ENCODE data around the gene RNF13.
A peak's percentile ranks its signal among the peaks of the same experiment; 100 is the strongest.

Gene RNF13

DNA sequence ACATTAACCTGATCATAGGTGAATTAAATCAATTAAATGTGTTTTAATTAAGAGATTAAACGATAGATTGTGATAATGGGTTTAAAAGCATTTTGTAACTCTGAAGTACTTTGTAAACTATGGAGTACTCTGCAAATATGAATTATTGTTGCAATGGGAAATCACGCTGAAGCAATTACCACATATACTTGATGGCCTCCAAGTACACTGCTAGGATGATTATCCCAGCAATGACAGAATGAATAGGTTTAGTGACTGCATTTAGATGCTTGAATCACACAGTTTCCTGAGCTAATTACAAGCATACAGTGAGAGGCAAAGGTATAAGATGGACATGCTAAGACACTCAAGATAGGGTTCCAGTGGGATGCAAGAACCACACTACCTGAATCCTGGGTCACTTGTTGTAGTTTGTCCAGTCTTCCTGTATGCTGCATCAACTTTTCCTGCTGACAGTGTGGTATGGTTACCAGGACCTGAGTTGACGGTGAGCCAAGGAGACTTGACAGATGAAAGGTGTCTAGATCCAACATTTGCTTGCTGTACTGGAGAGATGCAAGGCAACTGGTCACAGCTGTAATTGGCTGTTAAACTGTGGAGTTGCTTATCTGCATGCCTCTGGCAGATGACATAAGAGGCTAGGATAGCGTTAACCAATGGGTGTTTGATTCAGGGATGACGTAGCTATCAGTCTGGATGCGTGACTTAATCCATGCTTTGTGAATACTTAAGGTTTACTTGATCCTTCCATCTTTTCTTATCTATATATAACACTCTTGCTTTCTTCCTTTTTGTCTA is 38.0 kb downstream of the RNF13 start:
- no peak for ATAC-seq

DNA sequence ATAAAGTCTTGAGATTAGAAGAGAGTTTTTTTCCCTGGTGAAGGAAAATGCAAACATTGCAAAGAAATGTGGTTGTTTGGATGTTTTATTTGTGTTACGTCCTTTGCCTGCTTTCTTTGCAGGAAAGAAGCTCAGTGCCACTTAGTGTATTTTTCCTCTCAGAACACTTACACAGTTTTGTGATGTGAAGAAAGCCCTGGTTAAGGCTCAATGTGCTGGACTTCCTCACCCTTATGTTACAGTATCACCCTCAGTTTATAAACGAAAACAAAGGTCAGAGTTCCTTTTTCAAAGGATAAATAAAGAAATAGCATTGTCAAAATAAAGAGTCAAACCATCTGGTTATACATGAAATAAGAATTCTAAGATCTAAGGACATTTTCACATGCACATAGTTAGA is 45.9 kb downstream of the RNF13 start:
- ATAC-seq = no peak
- TF ChIP-seq TCF4 (CRISPR knock-in tag; IDR thresholded peaks at IDR 0.05; ENCODE audit: borderline replicate concordance) (no peak), PPARA (CRISPR knock-in tag; IDR thresholded peaks at IDR 0.05; ENCODE audit: borderline replicate concordance) (no peak), RARB (CRISPR knock-in tag; IDR thresholded peaks at IDR 0.05) (no peak), TOX (CRISPR knock-in tag; IDR thresholded peaks at IDR 0.05; ENCODE audit: borderline replicate concordance) (no peak), OSR1 (CRISPR knock-in tag; IDR thresholded peaks at IDR 0.05) (no peak), ZNF8 (CRISPR knock-in tag; IDR thresholded peaks at IDR 0.05) (no peak), ARNTL (CRISPR knock-in tag; IDR thresholded peaks at IDR 0.05; ENCODE audit: borderline replicate concordance, low read depth) (no peak), ISL1 (CRISPR knock-in tag; IDR thresholded peaks at IDR 0.05) (no peak), ZFP30 (CRISPR knock-in tag; IDR thresholded peaks at IDR 0.05) (no peak), ZC3H10 (CRISPR knock-in tag; IDR thresholded peaks at IDR 0.05) (no peak), GLIS3 (CRISPR knock-in tag; IDR thresholded peaks at IDR 0.05) (no peak), CSDC2 (CRISPR knock-in tag; IDR thresholded peaks at IDR 0.05) (no peak), BACH2 (CRISPR knock-in tag; IDR thresholded peaks at IDR 0.05; ENCODE audit: borderline replicate concordance) (no peak), ZFP3 (CRISPR knock-in tag; IDR thresholded peaks at IDR 0.05) (no peak)
- TF ChIP-seq, protein P1, sequence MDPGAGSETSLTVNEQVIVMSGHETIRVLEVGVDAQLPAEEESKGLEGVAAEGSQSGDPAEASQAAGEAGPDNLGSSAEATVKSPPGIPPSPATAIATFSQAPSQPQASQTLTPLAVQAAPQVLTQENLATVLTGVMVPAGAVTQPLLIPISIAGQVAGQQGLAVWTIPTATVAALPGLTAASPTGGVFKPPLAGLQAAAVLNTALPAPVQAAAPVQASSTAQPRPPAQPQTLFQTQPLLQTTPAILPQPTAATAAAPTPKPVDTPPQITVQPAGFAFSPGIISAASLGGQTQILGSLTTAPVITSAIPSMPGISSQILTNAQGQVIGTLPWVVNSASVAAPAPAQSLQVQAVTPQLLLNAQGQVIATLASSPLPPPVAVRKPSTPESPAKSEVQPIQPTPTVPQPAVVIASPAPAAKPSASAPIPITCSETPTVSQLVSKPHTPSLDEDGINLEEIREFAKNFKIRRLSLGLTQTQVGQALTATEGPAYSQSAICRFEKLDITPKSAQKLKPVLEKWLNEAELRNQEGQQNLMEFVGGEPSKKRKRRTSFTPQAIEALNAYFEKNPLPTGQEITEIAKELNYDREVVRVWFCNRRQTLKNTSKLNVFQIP (CRISPR knock-in tag; IDR thresholded peaks at IDR 0.05; ENCODE audit: borderline replicate concordance, low read depth) = no peak
- TF ChIP-seq, protein P2, sequence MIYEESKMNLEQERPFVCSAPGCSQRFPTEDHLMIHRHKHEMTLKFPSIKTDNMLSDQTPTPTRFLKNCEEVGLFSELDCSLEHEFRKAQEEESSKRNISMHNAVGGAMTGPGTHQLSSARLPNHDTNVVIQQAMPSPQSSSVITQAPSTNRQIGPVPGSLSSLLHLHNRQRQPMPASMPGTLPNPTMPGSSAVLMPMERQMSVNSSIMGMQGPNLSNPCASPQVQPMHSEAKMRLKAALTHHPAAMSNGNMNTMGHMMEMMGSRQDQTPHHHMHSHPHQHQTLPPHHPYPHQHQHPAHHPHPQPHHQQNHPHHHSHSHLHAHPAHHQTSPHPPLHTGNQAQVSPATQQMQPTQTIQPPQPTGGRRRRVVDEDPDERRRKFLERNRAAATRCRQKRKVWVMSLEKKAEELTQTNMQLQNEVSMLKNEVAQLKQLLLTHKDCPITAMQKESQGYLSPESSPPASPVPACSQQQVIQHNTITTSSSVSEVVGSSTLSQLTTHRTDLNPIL (CRISPR knock-in tag; IDR thresholded peaks at IDR 0.05; ENCODE audit: low read depth) = no peak
- TF ChIP-seq, protein P3, sequence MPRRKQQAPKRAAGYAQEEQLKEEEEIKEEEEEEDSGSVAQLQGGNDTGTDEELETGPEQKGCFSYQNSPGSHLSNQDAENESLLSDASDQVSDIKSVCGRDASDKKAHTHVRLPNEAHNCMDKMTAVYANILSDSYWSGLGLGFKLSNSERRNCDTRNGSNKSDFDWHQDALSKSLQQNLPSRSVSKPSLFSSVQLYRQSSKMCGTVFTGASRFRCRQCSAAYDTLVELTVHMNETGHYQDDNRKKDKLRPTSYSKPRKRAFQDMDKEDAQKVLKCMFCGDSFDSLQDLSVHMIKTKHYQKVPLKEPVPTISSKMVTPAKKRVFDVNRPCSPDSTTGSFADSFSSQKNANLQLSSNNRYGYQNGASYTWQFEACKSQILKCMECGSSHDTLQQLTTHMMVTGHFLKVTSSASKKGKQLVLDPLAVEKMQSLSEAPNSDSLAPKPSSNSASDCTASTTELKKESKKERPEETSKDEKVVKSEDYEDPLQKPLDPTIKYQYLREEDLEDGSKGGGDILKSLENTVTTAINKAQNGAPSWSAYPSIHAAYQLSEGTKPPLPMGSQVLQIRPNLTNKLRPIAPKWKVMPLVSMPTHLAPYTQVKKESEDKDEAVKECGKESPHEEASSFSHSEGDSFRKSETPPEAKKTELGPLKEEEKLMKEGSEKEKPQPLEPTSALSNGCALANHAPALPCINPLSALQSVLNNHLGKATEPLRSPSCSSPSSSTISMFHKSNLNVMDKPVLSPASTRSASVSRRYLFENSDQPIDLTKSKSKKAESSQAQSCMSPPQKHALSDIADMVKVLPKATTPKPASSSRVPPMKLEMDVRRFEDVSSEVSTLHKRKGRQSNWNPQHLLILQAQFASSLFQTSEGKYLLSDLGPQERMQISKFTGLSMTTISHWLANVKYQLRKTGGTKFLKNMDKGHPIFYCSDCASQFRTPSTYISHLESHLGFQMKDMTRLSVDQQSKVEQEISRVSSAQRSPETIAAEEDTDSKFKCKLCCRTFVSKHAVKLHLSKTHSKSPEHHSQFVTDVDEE (CRISPR knock-in tag; IDR thresholded peaks at IDR 0.05) = no peak
- TF ChIP-seq, protein P4, sequence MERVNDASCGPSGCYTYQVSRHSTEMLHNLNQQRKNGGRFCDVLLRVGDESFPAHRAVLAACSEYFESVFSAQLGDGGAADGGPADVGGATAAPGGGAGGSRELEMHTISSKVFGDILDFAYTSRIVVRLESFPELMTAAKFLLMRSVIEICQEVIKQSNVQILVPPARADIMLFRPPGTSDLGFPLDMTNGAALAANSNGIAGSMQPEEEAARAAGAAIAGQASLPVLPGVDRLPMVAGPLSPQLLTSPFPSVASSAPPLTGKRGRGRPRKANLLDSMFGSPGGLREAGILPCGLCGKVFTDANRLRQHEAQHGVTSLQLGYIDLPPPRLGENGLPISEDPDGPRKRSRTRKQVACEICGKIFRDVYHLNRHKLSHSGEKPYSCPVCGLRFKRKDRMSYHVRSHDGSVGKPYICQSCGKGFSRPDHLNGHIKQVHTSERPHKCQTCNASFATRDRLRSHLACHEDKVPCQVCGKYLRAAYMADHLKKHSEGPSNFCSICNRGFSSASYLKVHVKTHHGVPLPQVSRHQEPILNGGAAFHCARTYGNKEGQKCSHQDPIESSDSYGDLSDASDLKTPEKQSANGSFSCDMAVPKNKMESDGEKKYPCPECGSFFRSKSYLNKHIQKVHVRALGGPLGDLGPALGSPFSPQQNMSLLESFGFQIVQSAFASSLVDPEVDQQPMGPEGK (CRISPR knock-in tag; IDR thresholded peaks at IDR 0.05; ENCODE audit: borderline replicate concordance) = no peak

More for the DNA sequence above, 38.0 kb downstream of the RNF13 start:
- TF ChIP-seq TCF4 (CRISPR knock-in tag; IDR thresholded peaks at IDR 0.05; ENCODE audit: borderline replicate concordance) = no peak
- no peak for TF ChIP-seq ZFP30 (CRISPR knock-in tag; IDR thresholded peaks at IDR 0.05)
- no peak for TF ChIP-seq OSR1 (CRISPR knock-in tag; IDR thresholded peaks at IDR 0.05)

DNA sequence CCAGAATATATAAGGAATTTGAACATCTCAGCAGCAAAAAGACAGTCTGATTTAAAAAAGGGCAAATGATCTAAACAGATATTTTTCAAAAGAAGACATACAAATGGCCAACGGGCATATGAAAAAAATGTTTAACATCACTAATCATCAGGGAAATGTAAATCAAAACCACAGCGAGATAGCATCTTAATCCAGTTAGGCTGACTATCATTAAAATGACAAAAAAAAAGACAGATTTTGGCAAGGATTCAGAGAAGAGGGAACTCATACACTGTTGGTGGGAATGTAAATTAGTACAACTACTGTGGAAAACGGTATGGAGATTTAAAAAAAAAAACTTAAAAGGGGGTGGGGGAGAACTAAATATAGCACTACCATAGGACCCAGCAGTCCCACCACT is 47.9 kb downstream of the RNF13 start:
- no peak for ATAC-seq
- TF ChIP-seq ISL1 (CRISPR knock-in tag; IDR thresholded peaks at IDR 0.05) (peak; percentile 60), RARB (CRISPR knock-in tag; IDR thresholded peaks at IDR 0.05) (no peak)

DNA sequence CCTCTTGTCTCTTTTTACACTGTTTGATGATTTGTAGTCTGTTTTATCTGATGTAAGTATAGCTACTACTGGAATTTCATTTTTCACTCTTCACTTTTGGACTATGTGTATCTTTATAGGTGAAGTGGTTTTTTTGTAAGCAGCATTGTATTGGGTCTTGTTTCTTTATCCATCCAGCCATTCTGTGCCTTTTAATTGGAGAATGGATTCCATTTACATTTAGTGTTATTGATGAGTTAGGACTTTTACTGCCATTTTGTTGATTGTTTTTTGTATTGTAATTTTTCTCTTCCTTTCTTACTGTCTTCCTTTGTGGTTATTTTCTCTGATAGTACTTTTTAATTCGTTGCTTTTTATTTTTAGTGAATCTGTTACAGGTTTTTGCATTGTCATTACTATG is 54.5 kb downstream of the RNF13 start:
- TF ChIP-seq ARNTL (CRISPR knock-in tag; IDR thresholded peaks at IDR 0.05; ENCODE audit: borderline replicate concordance, low read depth) (no peak), ZC3H10 (CRISPR knock-in tag; IDR thresholded peaks at IDR 0.05) (no peak), ESRRG (CRISPR knock-in tag; IDR thresholded peaks at IDR 0.05) (no peak)
- no peak for ATAC-seq

Data from SK-N-SH treated with all-trans-retinoic acid at 6 μM for 48 hours (cell line).